Subcutaneous adipose tissue (tissue), 4 donors: ENCODE results near the gene CDH1. TPM values are rescaled to one million over a fixed set of nuclear protein-coding genes. Genes with fewer than 3 reads are reported as not detected.

Experiments used
- CTCF ChIP-seq: fragments of 450-650 bp; IDR thresholded peaks from one replicate; pipeline ENCODE4 v1.5.1; 2016; ENCODE audit warnings: low read depth, mild to moderate bottlenecking, control low read depth, antibody characterized with exemption, moderate library complexity
- total RNA-seq, 4 donors: library from RNA; depleted of rRNA; stranded (reverse); fragments of >200 nt; gene quantifications; one replicate each; pipeline ENCODE4 v1.1.0, GENCODE V29; 2016

Gene CDH1
- under 1 TPM in 2 of 4 donors, not detected in 2; 0.17 to 0.98 TPM for total RNA-seq

- TF ChIP-seq CTCF: no peak
Observed at GRCh38 chr16:68737046-68737729, at the start of gene CDH1. TSS of gene CDH1 (plus strand) at chr16:68737292. CDS start at chr16:68737416, 124 bp downstream.

- TF ChIP-seq CTCF: no peak
Observed at GRCh38 chr16:68689921-68690320, 47.2 kb upstream of the CDH1 start.

- no peak for TF ChIP-seq CTCF
Observed at GRCh38 chr16:68695575-68695974, 41.5 kb upstream of the CDH1 start.

- TF ChIP-seq CTCF: no peak
Observed at GRCh38 chr16:68696514-68696913, 40.6 kb upstream of the CDH1 start.

- TF ChIP-seq CTCF: no peak
Observed at GRCh38 chr16:68698091-68698490, 39.0 kb upstream of the CDH1 start.

- TF ChIP-seq CTCF: no peak
Observed at GRCh38 chr16:68700120-68700519, 37.0 kb upstream of the CDH1 start.

- no peak for TF ChIP-seq CTCF
Observed at GRCh38 chr16:68700831-68701230, 36.3 kb upstream of the CDH1 start.
